GM18511 (cell line): ENCODE data around the gene HELZ.
"Not testable (repeated sequence)": the region's sequence is repeated elsewhere in the genome, so short reads cannot be mapped to it uniquely, and the experiment has no call there.

Experiments
- ATAC-seq: cut with Tn5 transposase; IDR thresholded peaks from one replicate; pipeline ENCODE4 v1.9.1; 2021; ENCODE audit warnings: mild to moderate bottlenecking, moderate library complexity; ENCODE audit not compliant: unreplicated experiment

Gene HELZ

DNA sequence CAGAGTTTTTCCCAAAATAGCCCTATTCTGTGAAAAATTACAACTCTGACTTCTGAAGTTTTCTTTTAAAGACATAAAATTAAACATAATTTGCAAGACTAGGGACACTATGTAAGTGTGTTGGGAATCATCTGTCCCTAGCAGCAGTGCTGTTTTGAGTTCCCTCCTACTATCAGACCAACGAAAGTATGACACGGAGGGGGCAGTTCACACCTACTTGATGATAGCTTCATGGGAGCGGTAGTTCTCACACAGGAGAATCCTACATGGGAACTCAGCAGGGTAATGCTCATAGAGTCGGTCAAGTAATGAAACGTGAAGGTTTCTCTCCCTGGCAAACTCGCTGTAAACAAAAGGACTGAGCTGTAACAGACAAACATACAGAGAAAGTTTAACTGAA is 96.6 kb downstream of the HELZ start:
- ATAC-seq, result no peak

DNA sequence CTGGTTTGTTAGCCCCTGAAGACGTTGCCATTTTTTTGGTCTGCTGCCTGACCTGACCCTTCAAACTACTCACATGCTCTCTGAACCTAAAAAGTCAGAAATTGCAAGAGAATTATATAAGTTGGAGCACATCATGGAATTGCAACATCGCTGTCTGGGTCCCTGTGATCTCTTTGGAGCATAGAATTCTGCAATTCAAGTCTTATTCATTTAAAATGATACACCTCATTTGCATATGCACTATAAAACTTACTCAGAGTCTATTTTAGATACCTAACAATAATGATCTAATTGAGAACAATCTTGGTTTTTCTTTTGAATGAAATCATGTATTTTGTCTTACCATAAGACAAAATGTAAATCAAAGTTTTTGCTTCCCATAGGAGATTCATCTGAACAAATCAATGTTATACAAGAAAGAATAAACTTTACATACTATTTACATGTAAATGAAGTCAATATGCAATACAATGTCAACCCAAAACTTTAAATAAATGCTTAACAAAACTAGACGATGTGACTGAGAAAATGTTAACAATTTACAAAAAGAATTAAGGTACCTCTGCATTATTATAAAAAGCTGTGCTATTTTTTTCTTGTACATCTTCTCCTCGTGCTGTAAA is 99.7 kb downstream of the HELZ start:
- ATAC-seq, result no peak

DNA sequence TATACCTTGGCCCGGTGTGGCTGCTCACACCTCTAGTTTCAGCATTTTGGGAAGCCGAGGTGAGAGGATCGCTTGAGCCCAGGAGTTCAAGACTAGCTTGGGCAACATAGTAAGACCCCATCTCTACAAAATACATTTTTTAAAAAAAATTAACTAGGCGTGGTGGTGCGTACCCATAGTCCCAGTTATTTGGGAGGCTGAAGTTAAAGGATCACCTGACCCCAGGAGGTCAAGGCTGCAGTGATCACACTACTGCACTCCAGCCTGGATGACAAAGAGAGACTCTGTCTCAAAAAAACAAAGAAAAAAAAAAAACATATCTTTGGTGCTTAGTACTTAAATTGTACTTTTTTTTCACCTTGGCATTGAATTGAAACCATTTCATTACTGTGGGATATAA is 101.7 kb downstream of the HELZ start:
- ATAC-seq, result no peak

DNA sequence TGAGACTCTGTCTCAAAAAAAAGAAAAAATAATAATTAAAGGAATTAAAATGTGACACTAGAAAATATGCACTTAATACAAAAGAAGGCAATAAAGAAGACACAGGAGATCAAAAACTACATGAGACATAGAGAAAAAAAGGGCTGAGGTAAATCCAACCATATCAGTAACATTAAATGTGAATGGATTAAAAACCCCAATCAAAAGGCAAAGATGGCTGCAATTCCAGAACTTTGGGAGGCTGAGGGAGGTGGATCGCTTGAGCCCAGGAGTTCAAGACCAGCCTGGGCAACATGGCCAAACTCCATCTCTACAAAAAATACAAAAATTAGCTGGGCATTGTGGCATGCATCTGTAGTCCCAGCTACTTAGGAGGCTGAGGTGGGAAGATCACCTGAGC is 103.0 kb downstream of the HELZ start:
- ATAC-seq, result not testable (repeated sequence)

DNA sequence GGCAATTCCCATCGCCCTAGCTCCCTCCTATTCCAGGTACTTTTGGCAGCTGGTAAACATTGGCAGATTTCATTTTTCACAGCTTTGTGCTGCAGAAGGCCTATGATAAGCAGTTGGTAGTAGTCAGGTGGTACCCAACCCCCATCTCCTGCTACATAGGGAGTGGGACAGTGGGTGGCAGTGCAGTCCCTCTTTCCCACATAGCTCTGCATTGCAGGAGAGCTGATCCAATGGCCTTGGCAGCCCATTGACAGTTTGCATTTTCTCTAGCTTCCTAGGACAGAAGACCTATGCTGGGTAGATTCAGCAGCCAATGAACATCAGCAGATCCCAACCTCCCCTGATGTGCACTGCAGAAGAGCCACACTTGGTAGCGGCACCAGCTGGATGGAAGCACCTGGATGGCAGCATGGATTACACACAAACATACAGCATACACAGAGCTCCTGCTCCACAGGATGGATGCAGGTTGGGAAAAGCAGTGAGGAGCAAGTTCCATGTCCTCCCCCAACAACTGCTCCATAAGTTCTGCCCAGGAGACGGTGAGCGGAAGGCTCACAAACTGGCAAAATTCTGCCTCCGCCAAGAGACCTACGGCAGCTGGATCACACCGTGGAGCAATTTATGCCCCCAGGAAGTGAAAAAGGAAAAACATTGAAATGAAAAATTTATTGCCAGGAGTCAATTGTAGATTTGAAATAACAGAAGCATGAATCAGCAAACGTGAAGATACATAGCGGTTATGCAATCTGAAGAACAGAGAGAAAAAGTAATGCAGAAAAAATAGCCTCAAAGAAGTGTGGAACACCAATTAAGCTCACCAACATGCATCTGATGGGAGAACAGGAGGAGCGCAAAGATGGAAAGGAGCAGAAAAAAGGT is 105.0 kb downstream of the HELZ start:
- ATAC-seq, result no peak

DNA sequence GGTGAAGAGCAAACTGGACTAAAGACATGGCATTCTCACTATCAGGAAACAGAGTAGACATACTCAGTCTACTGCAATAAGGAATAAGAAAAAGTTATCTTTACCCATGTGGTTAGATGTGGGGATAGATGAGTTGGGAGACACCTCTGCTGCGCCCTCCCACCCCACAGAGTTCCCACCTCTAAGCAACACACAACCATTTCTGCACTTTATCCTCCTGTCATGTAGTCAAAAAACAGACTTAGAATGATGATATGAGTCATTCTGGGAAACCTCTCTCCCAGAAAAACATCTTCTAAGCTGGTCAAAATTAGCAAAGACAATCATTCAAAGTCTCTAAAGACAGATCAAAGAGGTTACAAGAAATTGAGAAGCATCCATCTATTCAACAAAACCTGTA is 105.7 kb downstream of the HELZ start:
- ATAC-seq, result no peak

DNA sequence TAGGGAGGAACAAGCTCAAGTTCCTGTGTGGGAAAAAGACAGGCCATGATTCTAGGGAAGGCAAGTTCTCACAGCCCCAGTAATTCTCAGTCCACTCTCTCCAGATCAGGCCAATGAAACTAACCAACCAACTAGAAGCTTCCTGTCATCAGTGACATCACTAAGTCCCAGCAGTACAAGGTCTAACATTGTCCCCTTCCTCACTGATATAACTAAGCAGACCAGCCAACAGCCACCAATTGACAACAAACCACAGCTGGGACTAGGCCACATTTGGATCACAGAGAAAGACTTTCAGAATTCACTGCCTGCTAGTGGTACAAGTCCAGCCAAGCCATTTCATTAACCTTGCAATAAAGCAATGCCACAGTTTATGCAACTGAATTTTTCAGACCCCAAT is 106.6 kb downstream of the HELZ start:
- ATAC-seq, result no peak

DNA sequence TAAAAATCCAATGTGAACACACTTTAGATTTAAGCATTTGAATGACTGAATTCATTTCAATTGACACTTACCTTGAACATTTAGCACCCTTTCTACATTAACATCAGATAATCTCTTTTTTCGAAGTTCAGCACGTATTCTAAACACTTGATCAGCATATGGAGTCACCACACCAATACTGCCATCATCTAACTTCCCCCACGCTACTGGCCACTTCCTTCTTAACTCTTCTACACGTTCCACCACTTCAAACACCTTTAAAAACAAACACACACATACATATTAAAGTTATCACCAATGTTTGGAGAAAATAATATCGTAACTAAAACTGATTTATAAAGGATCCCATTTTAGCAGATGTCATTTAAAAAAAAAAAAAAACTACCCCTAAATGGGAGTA is 107.1 kb downstream of the HELZ start:
- ATAC-seq, result no peak

DNA sequence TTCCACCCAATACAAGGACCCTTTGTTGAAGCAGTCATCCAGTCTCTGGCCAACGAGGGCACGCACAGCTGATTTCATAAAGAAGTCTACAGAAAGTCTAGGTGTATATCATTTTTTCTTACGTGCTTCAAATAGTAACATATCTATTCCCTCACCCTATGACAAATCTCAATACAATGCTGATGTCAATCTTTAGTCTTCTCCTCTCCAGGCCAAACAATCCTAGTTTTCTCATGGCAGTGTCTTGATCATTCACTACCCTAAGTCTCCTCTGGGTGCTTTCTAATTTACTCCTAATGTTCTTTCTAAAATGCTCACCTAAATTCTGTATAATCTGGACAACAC is 108.0 kb downstream of the HELZ start:
- no peak for ATAC-seq

DNA sequence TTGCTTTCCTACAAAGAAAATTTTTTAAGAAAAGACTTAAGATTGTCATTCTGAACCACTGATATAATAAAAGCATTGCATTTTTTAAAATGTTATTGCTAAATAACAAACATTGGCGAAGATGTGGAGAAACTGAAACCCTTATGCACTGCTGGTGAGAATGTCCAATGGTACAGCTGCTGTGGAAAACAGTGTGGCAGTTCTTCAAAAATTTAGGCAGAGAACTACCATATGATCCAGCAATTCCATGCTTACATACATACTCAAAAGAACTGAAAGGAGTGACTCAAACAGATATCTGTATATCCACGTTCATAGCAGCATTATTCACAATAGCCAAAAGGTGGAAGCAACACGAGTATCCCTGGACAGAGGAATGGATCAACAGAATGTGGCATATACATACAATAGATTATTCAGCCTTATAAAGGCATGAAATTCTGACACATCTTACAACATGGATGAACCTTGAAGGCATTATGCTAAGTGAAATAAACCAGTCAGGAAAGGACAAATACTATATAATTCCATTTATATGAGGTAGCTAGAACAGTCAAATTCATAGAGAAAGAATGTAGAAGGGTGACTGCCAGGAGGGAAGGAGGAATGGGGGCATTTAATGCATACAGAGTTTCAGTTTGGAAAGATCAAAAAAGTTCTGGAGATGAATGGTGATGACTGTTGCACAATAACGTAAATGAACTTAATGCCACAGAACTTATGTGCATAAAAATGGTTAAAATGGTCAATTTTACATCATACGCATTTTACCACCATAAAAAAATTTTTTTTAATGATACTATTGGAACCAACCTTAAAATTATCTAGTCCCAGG is 108.6 kb downstream of the HELZ start:
- no peak for ATAC-seq

DNA sequence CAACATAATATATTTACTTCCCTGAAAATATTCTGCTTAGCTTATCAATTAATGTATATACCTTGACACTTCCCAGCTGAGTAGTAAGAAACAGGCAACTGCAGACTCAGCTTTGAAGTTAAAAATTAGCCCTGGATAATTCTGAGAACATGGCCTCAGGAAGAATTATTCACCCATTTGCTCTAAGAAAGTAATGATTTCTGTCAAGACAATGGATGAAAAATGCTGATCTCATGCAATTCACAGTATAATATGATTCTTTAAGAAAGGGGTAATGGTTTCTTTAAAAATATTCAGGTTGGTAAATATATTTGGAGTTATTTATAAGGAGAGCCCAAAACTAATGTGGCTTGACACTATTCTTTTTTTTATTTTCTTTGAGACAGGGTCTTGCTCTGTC is 111.8 kb downstream of the HELZ start:
- ATAC-seq, result no peak

DNA sequence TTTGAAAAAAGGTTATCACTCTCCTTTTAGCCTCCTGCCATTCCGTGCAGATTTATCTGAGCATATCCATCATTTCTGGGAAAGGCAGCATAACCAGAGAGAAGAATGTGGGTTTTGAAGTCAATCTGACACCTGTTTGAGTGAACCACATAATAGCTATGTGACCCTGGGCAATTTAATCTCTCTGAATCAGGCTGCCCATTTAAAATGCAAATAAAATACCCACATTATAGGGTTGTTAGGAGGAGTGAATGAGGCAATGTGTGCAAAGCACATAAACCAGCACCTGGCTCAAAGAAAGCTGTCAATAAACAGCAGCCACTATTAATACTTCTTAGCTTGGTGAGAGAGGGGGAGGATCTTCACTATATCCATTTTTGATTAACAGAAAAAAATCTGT is 112.6 kb downstream of the HELZ start:
- no peak for ATAC-seq

DNA sequence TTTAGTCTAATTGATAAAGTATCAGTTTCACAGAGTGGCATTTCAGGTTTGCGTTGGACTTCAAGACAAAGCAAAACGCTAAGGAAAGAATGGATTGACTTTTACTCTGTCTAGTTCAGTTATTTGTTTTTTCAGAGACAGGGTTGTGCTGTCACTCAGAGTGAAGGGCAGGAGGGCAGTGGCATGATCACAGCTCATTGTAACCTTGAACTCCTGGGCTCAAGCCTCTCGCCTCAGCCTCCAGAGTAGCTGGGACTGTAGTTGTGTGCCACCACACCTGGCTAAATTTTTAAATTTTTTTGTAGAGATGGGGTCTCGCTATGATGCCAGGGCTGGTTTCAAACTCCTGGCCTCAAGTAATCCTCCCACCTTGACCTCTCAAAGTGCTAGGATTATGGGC is 114.2 kb downstream of the HELZ start:
- no peak for ATAC-seq

DNA sequence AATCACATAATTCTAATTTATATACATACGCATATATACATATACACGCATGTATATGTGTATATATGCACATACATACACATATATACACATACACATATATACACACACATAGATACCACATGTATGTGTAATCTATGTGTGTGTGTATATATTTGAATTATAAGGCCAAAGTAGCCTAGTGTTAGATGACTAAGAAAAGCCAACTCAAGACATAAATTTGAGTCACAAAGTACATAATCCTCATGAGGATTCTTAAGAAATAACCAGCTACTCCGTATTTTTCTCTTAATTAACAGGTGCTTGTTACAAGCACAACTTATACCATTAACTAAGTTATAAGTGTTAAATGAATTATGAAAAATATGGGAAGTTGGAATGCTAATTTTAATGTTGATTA is 115.7 kb downstream of the HELZ start:
- ATAC-seq, result no peak

DNA sequence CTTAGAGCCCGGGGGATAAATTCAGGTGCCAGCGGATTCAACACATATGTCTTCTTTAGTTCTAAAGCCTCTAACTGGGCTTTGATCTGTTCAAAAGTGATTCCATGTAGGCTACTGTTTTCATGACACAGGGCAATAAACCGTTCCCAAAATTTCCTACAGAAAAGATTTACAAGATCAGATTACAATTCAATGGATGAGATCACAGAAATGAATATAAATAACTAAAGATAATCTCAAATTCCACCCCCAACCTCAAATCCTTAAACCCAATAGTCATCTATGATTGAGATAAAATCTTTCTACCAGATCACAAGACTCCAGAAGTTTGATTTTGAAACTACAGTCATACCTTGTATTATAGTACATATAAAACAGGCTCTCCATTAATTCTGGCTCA is 116.3 kb downstream of the HELZ start:
- ATAC-seq, result no peak

DNA sequence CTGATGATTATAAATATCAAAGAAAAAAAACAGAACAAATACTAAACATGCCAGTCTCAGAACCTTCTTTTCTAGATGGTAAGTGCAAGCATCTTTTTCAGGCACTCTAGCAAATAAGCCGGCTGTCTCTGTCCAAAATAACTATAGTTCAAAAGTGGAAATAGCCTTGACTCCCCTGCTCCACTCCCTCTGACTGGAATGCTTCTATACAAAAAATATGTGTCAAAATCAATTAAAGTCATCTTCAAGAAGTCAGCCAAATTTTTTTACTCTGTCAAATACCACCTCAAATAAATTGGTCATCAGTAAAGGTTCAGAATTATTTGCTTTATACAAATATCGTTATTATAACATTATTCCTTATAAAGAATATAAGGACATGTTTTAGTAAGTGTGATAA is 117.1 kb downstream of the HELZ start:
- ATAC-seq, result no peak

DNA sequence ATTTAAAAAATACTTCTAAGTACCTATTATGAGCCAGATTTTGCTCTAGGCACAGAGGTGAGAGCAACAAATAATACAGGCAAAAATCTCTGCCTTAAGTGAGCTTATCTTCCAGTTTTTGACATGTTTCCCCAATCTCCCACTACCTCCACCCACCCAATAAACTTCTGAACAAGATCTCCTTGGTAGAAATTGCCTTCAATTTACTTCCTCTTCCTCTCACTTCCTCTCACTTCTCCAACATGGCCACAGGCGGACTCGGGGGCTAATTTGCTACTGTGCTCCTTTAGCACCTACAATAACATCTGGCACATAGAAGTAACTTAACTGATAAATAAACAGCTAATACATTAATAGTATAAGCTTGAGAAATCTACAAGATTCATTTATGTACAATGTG is 118.0 kb downstream of the HELZ start:
- ATAC-seq, result no peak

DNA sequence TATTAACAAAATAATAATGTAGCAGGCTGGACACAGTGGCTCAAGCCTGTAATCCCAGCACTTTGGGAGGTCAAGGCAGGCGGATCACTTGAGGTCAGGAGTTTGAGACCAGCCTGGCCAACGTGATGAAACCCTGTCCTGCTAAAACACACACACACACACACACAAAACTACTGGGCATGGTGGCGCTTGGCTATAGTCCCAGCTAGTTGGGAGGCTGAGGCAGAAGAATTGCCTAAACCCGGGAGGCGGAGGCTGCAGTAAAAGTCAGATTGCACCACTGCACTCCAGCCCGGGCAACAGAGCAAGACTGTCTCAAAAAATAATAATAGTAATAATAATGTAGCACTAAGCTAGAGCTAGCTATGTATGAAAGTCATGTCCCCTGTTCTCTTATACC is 118.5 kb downstream of the HELZ start:
- ATAC-seq, result not testable (repeated sequence)

DNA sequence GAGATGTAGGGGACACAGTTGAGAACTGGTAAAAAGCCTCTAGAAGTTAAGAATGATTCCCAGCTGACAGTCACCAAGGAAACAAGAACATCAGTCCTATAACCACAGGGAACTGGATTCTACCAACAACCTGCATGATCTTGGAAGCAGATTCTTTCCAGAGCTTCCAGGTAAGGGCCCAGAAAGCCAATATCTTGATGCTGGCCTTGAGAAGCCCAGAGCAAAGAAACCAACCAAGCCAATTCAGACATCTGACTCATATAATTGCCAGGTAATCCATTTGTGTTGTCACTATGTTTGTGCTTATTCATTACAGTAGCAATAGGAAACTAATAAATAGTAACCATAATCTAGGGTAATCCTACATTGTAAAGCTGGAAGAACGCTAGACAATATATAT is 119.1 kb downstream of the HELZ start:
- no peak for ATAC-seq

DNA sequence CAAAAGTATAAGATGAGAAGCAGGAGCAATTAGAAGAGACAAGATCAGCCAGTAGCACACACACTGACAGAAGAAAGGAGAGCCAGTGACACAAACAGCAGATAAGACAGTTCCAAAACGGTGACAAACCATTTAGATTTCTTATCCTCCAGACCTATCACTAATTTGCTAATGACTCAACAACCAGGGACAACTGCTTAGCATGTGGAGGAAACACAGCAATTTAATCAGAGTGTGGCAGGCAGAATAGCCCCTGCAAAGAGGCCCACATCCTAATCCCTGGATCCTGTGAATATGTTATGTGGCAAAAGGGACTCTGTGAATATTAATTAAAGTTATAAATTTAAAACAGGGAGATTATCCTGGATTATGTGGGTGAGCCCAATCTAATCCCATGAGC is 119.6 kb downstream of the HELZ start:
- ATAC-seq, result no peak

DNA sequence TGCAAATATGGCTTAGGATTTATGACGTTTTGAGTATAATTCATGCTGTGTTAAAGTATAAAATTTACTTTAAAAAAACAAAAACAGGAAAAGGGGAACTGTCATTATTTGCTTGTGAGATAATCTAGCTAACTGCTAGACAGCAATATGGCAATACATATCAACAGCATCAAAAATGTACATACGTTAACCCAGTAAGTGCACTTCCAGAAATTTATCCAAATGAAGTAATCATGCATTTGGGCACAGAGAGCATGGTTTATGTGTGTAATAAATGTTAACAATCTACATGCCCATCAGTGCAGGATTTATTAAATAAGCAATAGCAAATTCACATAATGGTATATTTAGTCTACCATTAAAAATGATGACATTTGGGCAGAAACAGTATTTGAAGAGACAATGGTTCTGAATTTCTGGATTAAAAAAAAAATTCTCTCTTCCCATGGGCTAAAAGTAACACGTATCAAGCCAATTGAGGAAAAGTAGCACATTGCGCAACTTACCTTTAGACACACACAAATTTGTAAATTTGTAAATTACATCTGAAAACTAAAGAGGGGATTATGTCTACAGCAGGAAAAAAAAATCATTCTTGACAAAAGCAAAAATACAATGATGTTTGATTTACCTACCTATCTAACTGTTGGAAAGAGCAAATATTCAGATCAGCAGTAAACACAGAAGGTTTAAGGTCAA is 120.4 kb downstream of the HELZ start:
- no peak for ATAC-seq
